ENCODE results near the gene LRRC2.
"Not testable (repeated sequence)": the region's sequence is repeated elsewhere in the genome, so short reads cannot be mapped to it uniquely, and the experiment has no call there.

The LRRC2 gene

GRCh38 chr3:46524008-46524407 is 42.1 kb downstream of the LRRC2 start:
- no peak overlapping the region for H2AFZ ChIP-seq (ENCODE audit: low read length, unreplicated experiment)
- no peak overlapping the region for H3K27ac ChIP-seq (ENCODE audit: low read depth, low read length)
- H3K4me1 ChIP-seq (ENCODE audit: control insufficient read depth, insufficient read depth, low read length, unreplicated experiment) = no peaks in the 10 kb centered on the region
- no peaks in the 10 kb centered on the region; the same call in 1 of the 2 replicates for H3K36me3 ChIP-seq (ENCODE audit: insufficient read depth, low read length)
- H3K4me3 ChIP-seq (ENCODE audit: low read depth, low read length) = no peak overlapping the region
- no peaks in the 10 kb centered on the region for H3K27me3 ChIP-seq (ENCODE audit: insufficient read depth, low read length)
- H3K79me2 ChIP-seq (ENCODE audit: control insufficient read depth, insufficient read depth, low read length, unreplicated experiment) = no peaks in the 10 kb centered on the region

- no peaks in the 10 kb centered on the region; the same call in 1 of the 2 replicates for H3K36me3 ChIP-seq (ENCODE audit: insufficient read depth, low read length)
- no peak overlapping the region for H3K4me3 ChIP-seq (ENCODE audit: low read depth, low read length)
- no peaks in the 10 kb centered on the region for H3K79me2 ChIP-seq (ENCODE audit: control insufficient read depth, insufficient read depth, low read length, unreplicated experiment)
- H3K4me1 ChIP-seq (ENCODE audit: control insufficient read depth, insufficient read depth, low read length, unreplicated experiment) = no peaks in the 10 kb centered on the region
- H3K27me3 ChIP-seq (ENCODE audit: insufficient read depth, low read length) = no peaks in the 10 kb centered on the region
- H3K27ac ChIP-seq (ENCODE audit: low read depth, low read length) = no peak overlapping the region
- no peak overlapping the region for H2AFZ ChIP-seq (ENCODE audit: low read length, unreplicated experiment)
Measured at GRCh38 chr3:46523556-46523955, 42.5 kb downstream of the LRRC2 start.

- not testable (repeated sequence) for H3K27me3 ChIP-seq (ENCODE audit: insufficient read depth, low read length); H3K4me1 ChIP-seq (ENCODE audit: control insufficient read depth, insufficient read depth, low read length, unreplicated experiment); H3K27ac ChIP-seq (ENCODE audit: low read depth, low read length); H3K4me3 ChIP-seq (ENCODE audit: low read depth, low read length); H2AFZ ChIP-seq (ENCODE audit: low read length, unreplicated experiment); H3K36me3 ChIP-seq (ENCODE audit: insufficient read depth, low read length); H3K79me2 ChIP-seq (ENCODE audit: control insufficient read depth, insufficient read depth, low read length, unreplicated experiment)
Measured at GRCh38 chr3:46522201-46522600, 43.9 kb downstream of the LRRC2 start.

GRCh38 chr3:46521096-46521495 is 45.0 kb downstream of the LRRC2 start:
- Histone ChIP-seq H3K27ac (ENCODE audit: low read depth, low read length) (no peak overlapping the region), H3K4me1 (ENCODE audit: control insufficient read depth, insufficient read depth, low read length, unreplicated experiment) (peaks cover 19% of the 10 kb centered on the region), H3K4me3 (ENCODE audit: low read depth, low read length) (no peak overlapping the region), H2AFZ (ENCODE audit: low read length, unreplicated experiment) (no peak overlapping the region), H3K36me3 (ENCODE audit: insufficient read depth, low read length) (no peaks in the 10 kb centered on the region; the same call in 1 of the 2 replicates), H3K79me2 (ENCODE audit: control insufficient read depth, insufficient read depth, low read length, unreplicated experiment) (no peaks in the 10 kb centered on the region), H3K27me3 (ENCODE audit: insufficient read depth, low read length) (no peaks in the 10 kb centered on the region)

- H3K79me2 ChIP-seq (ENCODE audit: control insufficient read depth, insufficient read depth, low read length, unreplicated experiment) = no peaks in the 10 kb centered on the region
- no peak overlapping the region for H3K4me3 ChIP-seq (ENCODE audit: low read depth, low read length)
- H3K27me3 ChIP-seq (ENCODE audit: insufficient read depth, low read length) = no peaks in the 10 kb centered on the region
- H3K4me1 ChIP-seq (ENCODE audit: control insufficient read depth, insufficient read depth, low read length, unreplicated experiment) = peaks cover 23% of the 10 kb centered on the region
- no peaks in the 10 kb centered on the region; the same call in 1 of the 2 replicates for H3K36me3 ChIP-seq (ENCODE audit: insufficient read depth, low read length)
- no peak overlapping the region for H2AFZ ChIP-seq (ENCODE audit: low read length, unreplicated experiment)
- H3K27ac ChIP-seq (ENCODE audit: low read depth, low read length) = no peak overlapping the region
Measured at GRCh38 chr3:46520531-46520930, 45.6 kb downstream of the LRRC2 start.

GRCh38 chr3:46519952-46520351 is 46.1 kb downstream of the LRRC2 start:
- Histone ChIP-seq H3K4me3 (ENCODE audit: low read depth, low read length) (no peak overlapping the region), H3K4me1 (ENCODE audit: control insufficient read depth, insufficient read depth, low read length, unreplicated experiment) (peaks cover 23% of the 10 kb centered on the region), H2AFZ (ENCODE audit: low read length, unreplicated experiment) (no peak overlapping the region)

GRCh38 chr3:46517784-46518181 is 48.3 kb downstream of the LRRC2 start:
- Histone ChIP-seq H2AFZ (ENCODE audit: low read length, unreplicated experiment) (no peak overlapping the region), H3K27me3 (ENCODE audit: insufficient read depth, low read length) (no peaks in the 10 kb centered on the region), H3K4me3 (ENCODE audit: low read depth, low read length) (no peak overlapping the region), H3K4me1 (ENCODE audit: control insufficient read depth, insufficient read depth, low read length, unreplicated experiment) (peaks cover 23% of the 10 kb centered on the region), H3K27ac (ENCODE audit: low read depth, low read length) (peak overlapping the region; percentile 72), H3K79me2 (ENCODE audit: control insufficient read depth, insufficient read depth, low read length, unreplicated experiment) (no peaks in the 10 kb centered on the region), H3K36me3 (ENCODE audit: insufficient read depth, low read length) (no peaks in the 10 kb centered on the region; the same call in 1 of the 2 replicates)

More at GRCh38 chr3:46519952-46520351, 46.1 kb downstream of the LRRC2 start:
- Histone ChIP-seq H3K79me2 (ENCODE audit: control insufficient read depth, insufficient read depth, low read length, unreplicated experiment) (no peaks in the 10 kb centered on the region), H3K27me3 (ENCODE audit: insufficient read depth, low read length) (no peaks in the 10 kb centered on the region), H3K36me3 (ENCODE audit: insufficient read depth, low read length) (no peaks in the 10 kb centered on the region; the same call in 1 of the 2 replicates), H3K27ac (ENCODE audit: low read depth, low read length) (no peak overlapping the region)

GRCh38 chr3:46517016-46517783 is 48.9 kb downstream of the LRRC2 start:
- H2AFZ ChIP-seq (ENCODE audit: low read length, unreplicated experiment) = peak overlapping the region; percentile 84
- no peaks in the 10 kb centered on the region for H3K79me2 ChIP-seq (ENCODE audit: control insufficient read depth, insufficient read depth, low read length, unreplicated experiment)
- H3K36me3 ChIP-seq (ENCODE audit: insufficient read depth, low read length) = no peaks in the 10 kb centered on the region; the same call in 1 of the 2 replicates
- no peaks in the 10 kb centered on the region for H3K27me3 ChIP-seq (ENCODE audit: insufficient read depth, low read length)
- peaks cover 23% of the 10 kb centered on the region for H3K4me1 ChIP-seq (ENCODE audit: control insufficient read depth, insufficient read depth, low read length, unreplicated experiment)
- peak overlapping the region; percentile 100 for H3K27ac ChIP-seq (ENCODE audit: low read depth, low read length)
- peak overlapping the region; percentile 53; the same call in 1 of the 2 replicates for H3K4me3 ChIP-seq (ENCODE audit: low read depth, low read length)

- Histone ChIP-seq H3K79me2 (ENCODE audit: control insufficient read depth, insufficient read depth, low read length, unreplicated experiment) (no peaks in the 10 kb centered on the region), H3K36me3 (ENCODE audit: insufficient read depth, low read length) (no peaks in the 10 kb centered on the region; the same call in 1 of the 2 replicates), H3K27me3 (ENCODE audit: insufficient read depth, low read length) (no peaks in the 10 kb centered on the region), H3K4me1 (ENCODE audit: control insufficient read depth, insufficient read depth, low read length, unreplicated experiment) (peaks cover 23% of the 10 kb centered on the region), H3K4me3 (ENCODE audit: low read depth, low read length) (peak overlapping the region; percentile 53; the same call in 1 of the 2 replicates), H3K27ac (ENCODE audit: low read depth, low read length) (peak overlapping the region; percentile 100), H2AFZ (ENCODE audit: low read length, unreplicated experiment) (peak overlapping the region; percentile 84)
Measured at GRCh38 chr3:46516521-46516920, 49.6 kb downstream of the LRRC2 start.

- Histone ChIP-seq H3K4me3 (ENCODE audit: low read depth, low read length) (no peak overlapping the region), H3K4me1 (ENCODE audit: control insufficient read depth, insufficient read depth, low read length, unreplicated experiment) (peaks cover 15% of the 10 kb centered on the region), H3K27me3 (ENCODE audit: insufficient read depth, low read length) (no peaks in the 10 kb centered on the region), H3K27ac (ENCODE audit: low read depth, low read length) (no peak overlapping the region), H3K36me3 (ENCODE audit: insufficient read depth, low read length) (no peaks in the 10 kb centered on the region), H3K79me2 (ENCODE audit: control insufficient read depth, insufficient read depth, low read length, unreplicated experiment) (no peaks in the 10 kb centered on the region), H2AFZ (ENCODE audit: low read length, unreplicated experiment) (no peak overlapping the region)
Measured at GRCh38 chr3:46512191-46512749, 53.8 kb downstream of the LRRC2 start.
